HEK293T (cell line): ENCODE results near the gene ZC3H7B.

ENCODE experiments used
- ARNT ChIP-seq: fragments of 450-650 bp; IDR thresholded peaks from 2 replicates; pipeline ENCODE4 v1.6.1; 2017; ENCODE audit warnings: mild to moderate bottlenecking
- PKNOX1 ChIP-seq: fragments of 450-650 bp; IDR thresholded peaks from 2 replicates; pipeline ENCODE4 v1.6.1; 2016

GRCh38 chr22:41382610-41383009 is 81.3 kb downstream of the ZC3H7B start:
- TF ChIP-seq PKNOX1, result no peak
- TF ChIP-seq ARNT, result no peak
